ENCODE measurements around the gene JADE2.
"Not testable (repeated sequence)": the region's sequence is repeated elsewhere in the genome, so short reads cannot be mapped to it uniquely, and the experiment has no call there.

The JADE2 gene

GRCh38 chr5:134552301-134552700 lies 26.8 kb downstream of the JADE2 start:
- no peak for DNase-seq (ENCODE audit: low read depth)

GRCh38 chr5:134552716-134553115 lies 27.2 kb downstream of the JADE2 start:
- not testable (repeated sequence) for DNase-seq (ENCODE audit: low read depth)

GRCh38 chr5:134553821-134554267 lies 28.4 kb downstream of the JADE2 start:
- no peak for DNase-seq (ENCODE audit: low read depth)

- DNase-seq (ENCODE audit: low read depth): peak; percentile 61
These were observed 29.1 kb downstream of the JADE2 start for GRCh38 chr5:134554319-134555222.

GRCh38 chr5:134555223-134555889 lies 29.9 kb downstream of the JADE2 start:
- DNase-seq (ENCODE audit: low read depth): no peak

GRCh38 chr5:134555890-134556311 lies 30.4 kb downstream of the JADE2 start:
- DNase-seq (ENCODE audit: low read depth): peak; percentile 92

- not testable (repeated sequence) for DNase-seq (ENCODE audit: low read depth)
These were observed 31.1 kb downstream of the JADE2 start for GRCh38 chr5:134556588-134556987.

- no peak for DNase-seq (ENCODE audit: low read depth)
These were observed 31.5 kb downstream of the JADE2 start for GRCh38 chr5:134556994-134557393.

- no peak for DNase-seq (ENCODE audit: low read depth)
These were observed 34.2 kb downstream of the JADE2 start for GRCh38 chr5:134559672-134560071.

GRCh38 chr5:134560698-134561097 lies 35.2 kb downstream of the JADE2 start:
- DNase-seq (ENCODE audit: low read depth): no peak

GRCh38 chr5:134561871-134562296 lies 36.4 kb downstream of the JADE2 start:
- DNase-seq (ENCODE audit: low read depth): no peak

GRCh38 chr5:134563221-134563620 lies 37.8 kb downstream of the JADE2 start:
- DNase-seq (ENCODE audit: low read depth): no peak

- DNase-seq (ENCODE audit: low read depth): no peak
These were observed 38.5 kb downstream of the JADE2 start for GRCh38 chr5:134563962-134564361.

GRCh38 chr5:134564396-134564795 lies 38.9 kb downstream of the JADE2 start:
- no peak for DNase-seq (ENCODE audit: low read depth)

- no peak for DNase-seq (ENCODE audit: low read depth)
These were observed 40.6 kb downstream of the JADE2 start for GRCh38 chr5:134565791-134566740.

GRCh38 chr5:134566741-134567221 lies 41.3 kb downstream of the JADE2 start:
- no peak for DNase-seq (ENCODE audit: low read depth)

- no peak for DNase-seq (ENCODE audit: low read depth)
These were observed 42.3 kb downstream of the JADE2 start for GRCh38 chr5:134567641-134568336.

- DNase-seq (ENCODE audit: low read depth): no peak
These were observed 42.8 kb downstream of the JADE2 start for GRCh38 chr5:134568337-134568700.

GRCh38 chr5:134568761-134569695 lies 43.6 kb downstream of the JADE2 start:
- no peak for DNase-seq (ENCODE audit: low read depth)

GRCh38 chr5:134569758-134570364 lies 44.4 kb downstream of the JADE2 start:
- no peak for DNase-seq (ENCODE audit: low read depth)
